LNCAP (cell line): ENCODE data around the gene DOCK7.

Experiments
- TF ChIP-seq, protein P1 (sequence below): fragments of 450-650 bp; IDR thresholded peaks from 2 replicates; pipeline ENCODE4 v1.5.1; 2017; ENCODE audit warnings: mild to moderate bottlenecking

DOCK7 gene

DNA sequence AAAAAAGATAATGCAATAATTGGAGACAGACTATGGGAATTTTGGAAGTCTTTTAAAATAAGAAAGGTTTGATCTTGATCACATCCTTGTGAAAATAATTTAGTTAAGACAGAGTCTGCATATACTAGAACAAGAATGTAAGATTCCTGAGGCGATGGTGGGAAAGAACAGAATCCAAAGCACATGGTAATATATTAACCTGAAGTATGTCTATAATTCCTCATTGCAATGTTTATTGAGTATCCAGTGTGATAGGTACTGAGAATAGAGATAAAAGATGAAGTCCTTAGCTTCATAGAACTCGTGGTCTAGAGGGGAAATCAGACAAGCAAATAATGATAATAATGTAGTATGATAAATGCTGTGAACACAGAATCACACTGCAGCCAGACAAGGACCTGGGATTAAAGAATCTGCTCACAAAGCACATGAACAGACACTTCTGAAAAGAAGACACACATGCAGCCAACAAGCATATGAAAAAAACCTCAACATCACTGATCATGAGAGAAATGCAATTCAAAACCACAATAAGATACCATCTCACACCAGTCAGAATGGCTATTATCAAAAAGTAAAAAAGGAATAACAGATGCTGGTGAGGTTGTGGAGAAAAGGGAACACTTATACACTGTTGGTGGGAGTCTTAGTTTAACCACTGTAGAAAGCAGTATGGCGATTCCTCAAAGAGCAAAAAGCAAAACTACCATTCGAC is 97.8 kb downstream of the DOCK7 start:
- TF ChIP-seq, protein P1, sequence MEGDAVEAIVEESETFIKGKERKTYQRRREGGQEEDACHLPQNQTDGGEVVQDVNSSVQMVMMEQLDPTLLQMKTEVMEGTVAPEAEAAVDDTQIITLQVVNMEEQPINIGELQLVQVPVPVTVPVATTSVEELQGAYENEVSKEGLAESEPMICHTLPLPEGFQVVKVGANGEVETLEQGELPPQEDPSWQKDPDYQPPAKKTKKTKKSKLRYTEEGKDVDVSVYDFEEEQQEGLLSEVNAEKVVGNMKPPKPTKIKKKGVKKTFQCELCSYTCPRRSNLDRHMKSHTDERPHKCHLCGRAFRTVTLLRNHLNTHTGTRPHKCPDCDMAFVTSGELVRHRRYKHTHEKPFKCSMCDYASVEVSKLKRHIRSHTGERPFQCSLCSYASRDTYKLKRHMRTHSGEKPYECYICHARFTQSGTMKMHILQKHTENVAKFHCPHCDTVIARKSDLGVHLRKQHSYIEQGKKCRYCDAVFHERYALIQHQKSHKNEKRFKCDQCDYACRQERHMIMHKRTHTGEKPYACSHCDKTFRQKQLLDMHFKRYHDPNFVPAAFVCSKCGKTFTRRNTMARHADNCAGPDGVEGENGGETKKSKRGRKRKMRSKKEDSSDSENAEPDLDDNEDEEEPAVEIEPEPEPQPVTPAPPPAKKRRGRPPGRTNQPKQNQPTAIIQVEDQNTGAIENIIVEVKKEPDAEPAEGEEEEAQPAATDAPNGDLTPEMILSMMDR, result no peak

DNA sequence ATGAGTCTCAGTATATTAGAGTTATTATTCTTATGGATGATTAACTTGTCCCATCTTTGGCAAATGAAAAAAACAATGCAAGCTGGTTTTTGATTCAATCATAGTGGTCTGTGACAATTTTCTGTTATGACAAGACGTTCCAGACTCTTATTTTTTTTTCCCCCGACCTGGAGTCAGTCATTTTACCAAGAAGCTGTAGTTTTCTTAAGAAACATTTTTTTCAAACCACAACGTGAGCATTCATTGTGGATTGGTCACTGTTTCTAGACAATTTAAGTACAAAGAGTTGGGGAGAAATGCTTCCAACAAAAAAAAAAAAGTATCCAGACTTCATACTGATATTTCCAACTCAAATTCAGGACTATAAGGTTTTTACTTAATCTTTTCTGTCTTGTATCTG is 98.9 kb downstream of the DOCK7 start:
- TF ChIP-seq, protein P1, result no peak

DNA sequence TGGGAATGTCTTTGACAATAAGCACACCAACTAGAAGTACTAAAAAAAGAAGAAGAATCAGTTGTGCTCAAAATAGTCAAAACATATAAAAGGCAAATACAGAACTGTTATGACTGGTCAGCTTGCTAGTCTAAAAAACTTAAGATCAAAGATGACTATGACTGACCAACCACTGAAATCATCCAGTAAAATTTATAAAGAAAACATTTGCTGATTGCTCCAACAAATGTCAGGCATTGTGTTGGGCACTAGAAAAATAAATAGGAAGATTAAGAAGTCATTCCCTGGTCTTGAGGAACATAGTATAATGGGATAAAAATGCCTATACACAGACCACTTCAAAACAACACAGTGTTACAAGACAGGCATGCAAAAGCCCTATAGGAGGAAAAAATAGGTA is 100.2 kb downstream of the DOCK7 start:
- TF ChIP-seq, protein P1, result no peak

DNA sequence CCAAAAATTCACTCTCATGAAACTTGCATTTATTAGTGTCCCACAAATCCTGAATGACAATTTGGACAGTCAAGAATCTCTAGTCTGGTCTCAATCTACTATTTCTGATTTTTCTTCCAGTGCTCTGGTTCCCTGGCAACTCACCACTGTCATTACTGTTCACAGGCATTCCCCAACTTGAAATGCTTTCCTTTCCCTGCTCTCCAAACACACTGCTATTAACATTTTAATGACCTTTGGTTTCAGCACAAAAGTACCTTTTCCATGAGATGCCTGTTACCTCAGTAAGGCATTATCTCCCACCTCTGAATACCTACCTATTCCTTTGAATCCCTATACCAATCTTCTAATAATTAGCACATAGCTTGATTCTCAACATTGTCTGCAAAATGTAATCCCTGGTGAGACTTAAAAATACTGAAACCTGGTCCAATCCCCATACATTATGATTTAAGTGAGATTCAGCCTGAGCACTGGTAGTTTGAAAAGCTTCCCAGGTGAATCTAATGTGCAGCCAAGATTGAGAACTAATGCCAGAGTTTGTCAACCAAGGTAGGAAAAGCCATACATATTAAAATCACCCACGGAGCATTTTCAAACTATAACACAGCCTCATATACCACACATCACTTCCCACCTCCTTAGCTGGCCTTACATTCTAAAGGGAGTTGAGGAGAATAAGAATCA is 102.6 kb downstream of the DOCK7 start:
- TF ChIP-seq, protein P1, result no peak

DNA sequence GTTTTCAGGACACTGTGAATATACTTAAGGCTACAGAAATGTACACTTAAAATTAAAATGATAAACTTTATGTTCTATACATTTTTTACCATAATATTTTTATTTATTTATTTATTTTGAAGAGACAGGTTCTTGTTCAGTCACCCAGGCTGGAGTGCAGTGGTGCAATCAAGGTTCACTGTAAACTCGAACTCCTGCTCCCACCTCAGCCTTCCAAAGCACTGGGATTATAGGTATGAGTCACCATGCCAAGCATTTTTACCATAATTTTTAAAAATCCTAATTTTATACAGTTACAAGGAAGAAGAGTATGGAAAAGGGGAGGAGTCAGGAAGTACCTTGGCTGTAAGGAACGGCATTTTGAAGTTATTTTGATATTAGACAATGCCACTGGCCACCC is 114.5 kb downstream of the DOCK7 start:
- TF ChIP-seq, protein P1, result no peak

DNA sequence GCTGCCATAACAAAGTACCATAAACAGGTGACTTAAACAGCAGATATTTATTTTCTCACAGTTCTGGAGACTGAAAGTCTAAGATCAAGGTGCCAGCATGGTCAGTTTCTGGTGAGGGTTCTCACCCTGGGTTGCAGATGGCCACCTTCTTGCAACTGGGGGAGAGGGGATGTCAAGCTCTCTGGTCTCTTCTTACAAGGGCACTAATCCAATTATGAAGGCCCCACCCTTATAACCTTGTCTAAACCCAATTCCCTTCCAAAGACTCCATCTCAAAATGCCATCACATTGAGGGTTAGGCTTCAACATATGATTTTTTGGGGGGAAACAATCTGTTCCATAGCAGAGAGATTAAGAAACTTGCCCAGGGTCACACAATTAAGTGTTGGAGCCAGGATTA is 115.7 kb downstream of the DOCK7 start:
- TF ChIP-seq, protein P1, result no peak

DNA sequence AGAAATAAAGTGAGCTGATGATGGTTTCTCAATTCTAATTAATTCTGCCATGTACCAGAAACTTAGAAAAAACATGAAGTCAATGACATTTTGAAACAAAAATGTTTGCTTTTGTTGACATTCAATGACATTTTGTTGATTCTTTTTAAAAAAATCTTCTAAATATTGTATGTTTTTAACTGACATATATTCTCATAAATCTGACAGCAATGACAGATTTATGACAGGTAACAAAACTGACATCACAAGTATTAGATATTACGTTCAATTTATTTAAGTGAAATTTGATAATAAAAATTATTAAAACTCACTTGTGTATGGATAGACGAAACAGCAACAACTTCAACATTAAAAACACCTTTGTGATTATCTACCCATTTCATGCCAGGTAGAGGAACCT is 126.9 kb downstream of the DOCK7 start:
- TF ChIP-seq, protein P1, result no peak
